ENCODE results near the gene DENND5A. TPM values are rescaled to one million over a fixed set of nuclear protein-coding genes. Genes with fewer than 3 reads are reported as not detected.
"Not testable (repeated sequence)": the region's sequence is repeated elsewhere in the genome, so short reads cannot be mapped to it uniquely, and the experiment has no call there.

DENND5A gene
- total RNA-seq, 8 experiments from 2014 or later = 52.7 to 107 (median 78.1) TPM

- Histone ChIP-seq H3K27ac (no peak overlapping the region), H3K4me1 (replicated peaks in 1 of 2) (no peaks in the 10 kb centered on the region), H3K4me3 (no peak overlapping the region)
- ATAC-seq (replicated peaks in 6 of 8) = no peak
- 82 to 100% (median 100%) methylated on average over 1 to 3 of the region's 3 CpGs; no CpG with 5 or more reads in 2 of the 10 experiments for WGBS, 10 experiments
- in situ Hi-C loops (cut with MboI; ENCODE audit: low pct_unique_long_range_greater_than_20kb in 2 of 9, low sequenced_read_pairs in 9 of 9, unreplicated experiment in 9 of 9) = no loop called here
Observed at GRCh38 chr11:9201372-9202162, 63.6 kb downstream of the DENND5A start.

DNA sequence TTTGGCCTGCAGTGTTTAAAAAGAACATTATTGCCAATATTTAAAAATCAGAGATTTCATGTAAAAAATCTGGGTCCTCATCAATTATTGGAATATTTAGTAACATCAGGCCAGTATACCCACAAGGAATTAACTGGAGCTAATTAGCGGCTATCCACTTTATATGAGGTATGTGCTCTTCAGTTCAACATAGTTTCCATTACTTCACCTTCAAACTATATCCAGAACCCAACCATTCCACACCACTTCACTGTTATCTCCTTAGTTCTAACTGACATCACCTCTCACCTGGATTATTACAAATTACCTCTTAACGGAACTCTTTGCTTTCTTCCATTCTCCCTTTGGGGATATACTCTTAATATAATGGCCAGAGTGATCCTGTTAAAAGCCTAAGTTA lies 64.7 kb downstream of the DENND5A start:
- WGBS, 10 experiments = 83 to 100% (median 100%) methylated on average over 1 to 2 of the region's 2 CpGs; no CpG with 5 or more reads in 4 of the 10 experiments
- Histone ChIP-seq H3K4me3 (no peak overlapping the region), H3K27ac (no peak overlapping the region), H3K4me1 (replicated peaks in 1 of 2) (no peaks in the 10 kb centered on the region)
- ATAC-seq (replicated peaks in 6 of 8) = no peak
- in situ Hi-C loops (cut with MboI; ENCODE audit: low pct_unique_long_range_greater_than_20kb in 2 of 9, low sequenced_read_pairs in 9 of 9, unreplicated experiment in 9 of 9) = no loop called here

GRCh38 chr11:9193316-9193715 lies 71.8 kb downstream of the DENND5A start:
- H3K4me1 ChIP-seq (replicated peaks in 1 of 2) = no peaks in the 10 kb centered on the region
- in situ Hi-C loops (cut with MboI; ENCODE audit: low pct_unique_long_range_greater_than_20kb in 2 of 9, low sequenced_read_pairs in 9 of 9, unreplicated experiment in 9 of 9) = no loop called here
- WGBS, 10 experiments = 67 to 100% (median 96%) methylated on average over 1 to 3 of the region's 3 CpGs; no CpG with 5 or more reads in 4 of the 10 experiments
- no peak overlapping the region for H3K4me3 ChIP-seq
- no peak overlapping the region for H3K27ac ChIP-seq
- no peak for ATAC-seq (replicated peaks in 6 of 8)

GRCh38 chr11:9192561-9192960 lies 72.6 kb downstream of the DENND5A start:
- no peak overlapping the region for H3K27ac ChIP-seq
- in situ Hi-C loops (cut with MboI; ENCODE audit: low pct_unique_long_range_greater_than_20kb in 2 of 9, low sequenced_read_pairs in 9 of 9, unreplicated experiment in 9 of 9) = no loop called here
- H3K4me3 ChIP-seq = no peak overlapping the region
- WGBS, 10 experiments = 84 to 100% (median 100%) methylated on average over 1 to 3 of the region's 3 CpGs; no CpG with 5 or more reads in 1 of the 10 experiments
- H3K4me1 ChIP-seq (replicated peaks in 1 of 2) = no peaks in the 10 kb centered on the region
- ATAC-seq (replicated peaks in 6 of 8) = no peak

- in situ Hi-C loops (cut with MboI; ENCODE audit: low pct_unique_long_range_greater_than_20kb in 2 of 9, low sequenced_read_pairs in 9 of 9, unreplicated experiment in 9 of 9); ATAC-seq (replicated peaks in 6 of 8); H3K4me3 ChIP-seq; H3K4me1 ChIP-seq (replicated peaks in 1 of 2); H3K27ac ChIP-seq: not testable (repeated sequence)
- WGBS, 10 experiments = 50 to 100% (median 90%) methylated on average over 1 to 4 of the region's 5 CpGs; no CpG with 5 or more reads in 2 of the 10 experiments
Observed at GRCh38 chr11:9190326-9191016, 74.7 kb downstream of the DENND5A start.

DNA sequence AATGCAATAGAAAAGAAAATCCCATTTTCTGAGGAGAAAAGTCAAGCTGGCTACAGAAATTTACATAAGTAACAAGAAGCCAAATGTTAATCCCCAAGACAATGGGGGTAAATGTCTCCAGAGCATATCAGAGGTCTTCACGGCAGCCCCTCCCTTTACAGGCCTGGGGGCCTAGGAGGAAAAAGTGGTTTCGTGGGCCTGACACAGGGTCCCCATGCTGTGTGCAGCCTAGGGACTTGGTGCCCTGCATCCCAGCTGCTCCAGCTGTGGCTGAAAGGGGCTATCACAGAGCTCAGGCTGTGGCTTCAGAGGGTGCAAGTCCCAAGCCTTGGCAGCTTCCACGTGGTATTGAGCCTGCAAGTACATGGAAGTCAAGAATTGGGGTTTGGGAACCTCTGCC lies 76.3 kb downstream of the DENND5A start:
- H3K4me1 ChIP-seq (replicated peaks in 1 of 2); in situ Hi-C loops (cut with MboI; ENCODE audit: low pct_unique_long_range_greater_than_20kb in 2 of 9, low sequenced_read_pairs in 9 of 9, unreplicated experiment in 9 of 9); H3K27ac ChIP-seq; H3K4me3 ChIP-seq; ATAC-seq (replicated peaks in 6 of 8): not testable (repeated sequence)
- 80 to 100% (median 93%) methylated on average over 1 to 3 of the region's 3 CpGs; no CpG with 5 or more reads in 3 of the 10 experiments for WGBS, 10 experiments

GRCh38 chr11:9187616-9188015 lies 77.5 kb downstream of the DENND5A start:
- no peak overlapping the region for H3K27ac ChIP-seq
- in situ Hi-C loops (cut with MboI; ENCODE audit: low pct_unique_long_range_greater_than_20kb in 2 of 9, low sequenced_read_pairs in 9 of 9, unreplicated experiment in 9 of 9) = no loop called here
- ATAC-seq (replicated peaks in 6 of 8) = no peak
- H3K4me1 ChIP-seq (replicated peaks in 1 of 2) = no peaks in the 10 kb centered on the region
- no peak overlapping the region for H3K4me3 ChIP-seq
- 20 to 100% (median 89%) methylated on average over 1 to 2 of the region's 3 CpGs; no CpG with 5 or more reads in 4 of the 10 experiments for WGBS, 10 experiments

GRCh38 chr11:9184516-9184915 lies 80.6 kb downstream of the DENND5A start:
- in situ Hi-C loops (cut with MboI; ENCODE audit: low pct_unique_long_range_greater_than_20kb in 2 of 9, low sequenced_read_pairs in 9 of 9, unreplicated experiment in 9 of 9) = no loop called here
- no peak overlapping the region for H3K4me3 ChIP-seq
- H3K27ac ChIP-seq = no peak overlapping the region
- WGBS, 10 experiments = 58 to 100% (median 94%) methylated on average over 1 to 2 of the region's 2 CpGs
- ATAC-seq (replicated peaks in 6 of 8) = no peak
- no peaks in the 10 kb centered on the region for H3K4me1 ChIP-seq (replicated peaks in 1 of 2)

- Histone ChIP-seq H3K4me1 (replicated peaks in 1 of 2) (no peaks in the 10 kb centered on the region), H3K4me3 (no peak overlapping the region), H3K27ac (no peak overlapping the region)
- WGBS, 10 experiments = 60 to 100% (median 100%) methylated on average over 1 to 2 of the region's 2 CpGs; no CpG with 5 or more reads in 3 of the 10 experiments
- ATAC-seq (replicated peaks in 6 of 8) = peak in 2 of 8 experiments; percentile 62 to 97
- in situ Hi-C loops (cut with MboI; ENCODE audit: low pct_unique_long_range_greater_than_20kb in 2 of 9, low sequenced_read_pairs in 9 of 9, unreplicated experiment in 9 of 9) = no loop called here
Observed at GRCh38 chr11:9182180-9182871, 82.8 kb downstream of the DENND5A start.

GRCh38 chr11:9180784-9181183 lies 84.4 kb downstream of the DENND5A start:
- H3K4me3 ChIP-seq = no peak overlapping the region
- in situ Hi-C loops (cut with MboI; ENCODE audit: low pct_unique_long_range_greater_than_20kb in 2 of 9, low sequenced_read_pairs in 9 of 9, unreplicated experiment in 9 of 9) = no loop called here
- 68 to 100% (median 100%) methylated on average over 1 to 3 of the region's 4 CpGs; no CpG with 5 or more reads in 5 of the 10 experiments for WGBS, 10 experiments
- no peak for ATAC-seq (replicated peaks in 6 of 8)
- no peak overlapping the region for H3K27ac ChIP-seq
- H3K4me1 ChIP-seq (replicated peaks in 1 of 2) = no peaks in the 10 kb centered on the region

- WGBS, 10 experiments = 100% methylated on average over 1 of the region's 1 CpG; no CpG with 5 or more reads in 9 of the 10 experiments
Observed at GRCh38 chr11:9179141-9179540, 86.0 kb downstream of the DENND5A start.

DNA sequence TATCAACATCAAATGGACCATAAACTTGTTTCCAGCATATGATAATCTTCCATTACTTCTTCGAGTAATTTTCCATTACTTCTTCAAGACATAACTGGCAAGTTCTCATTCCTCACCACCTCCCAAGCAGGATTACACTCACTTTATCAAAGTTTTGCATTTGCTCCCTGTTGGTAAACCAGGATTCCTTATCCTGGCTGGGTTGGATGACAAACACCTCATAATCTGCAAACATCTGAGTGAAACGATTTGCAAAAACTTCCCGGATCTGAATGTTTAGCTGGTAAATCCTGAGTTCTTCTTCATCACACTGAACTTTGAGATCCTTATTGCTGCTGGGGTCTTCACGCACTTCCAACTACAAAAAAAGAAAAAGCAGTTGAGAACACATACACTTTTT lies 86.4 kb downstream of the DENND5A start:
- WGBS, 10 experiments = 80 to 100% (median 94%) methylated on average over 2 to 4 of the region's 4 CpGs; no CpG with 5 or more reads in 1 of the 10 experiments
- no peak for ATAC-seq (replicated peaks in 6 of 8)
- H3K27ac ChIP-seq = no peak overlapping the region
- in situ Hi-C loops (cut with MboI; ENCODE audit: low pct_unique_long_range_greater_than_20kb in 2 of 9, low sequenced_read_pairs in 9 of 9, unreplicated experiment in 9 of 9) = no loop called here
- no peaks in the 10 kb centered on the region for H3K4me1 ChIP-seq (replicated peaks in 1 of 2)
- no peak overlapping the region for H3K4me3 ChIP-seq

More at GRCh38 chr11:9179141-9179540, 86.0 kb downstream of the DENND5A start:
- no peak for ATAC-seq (replicated peaks in 6 of 8)
- in situ Hi-C loops (cut with MboI; ENCODE audit: low pct_unique_long_range_greater_than_20kb in 2 of 9, low sequenced_read_pairs in 9 of 9, unreplicated experiment in 9 of 9) = no loop called here
- Histone ChIP-seq H3K4me1 (replicated peaks in 1 of 2) (no peaks in the 10 kb centered on the region), H3K27ac (no peak overlapping the region), H3K4me3 (no peak overlapping the region)

Data from motor neuron (in vitro differentiated cells).